Measurements from ENCODE around the gene NAALADL1. TPM values are rescaled to one million over a fixed set of nuclear protein-coding genes. Genes with fewer than 3 reads are reported as not detected.

NAALADL1 gene
- total and polyA plus RNA-seq, 2 of the 4 experiments (the other 2 are of a cell fraction) = 3.8 to 5.8 TPM

- H4K8ac ChIP-seq (ENCODE audit: low read depth in 2 of 2, low read length in 2 of 2) = no peak overlapping the region
- no peak overlapping the region for H2BK20ac ChIP-seq (ENCODE audit: low read depth, low read length)
- H3K18ac ChIP-seq (ENCODE audit: low read depth, low read length) = no peak overlapping the region
- no peak overlapping the region for H2BK15ac ChIP-seq (ENCODE audit: low read depth, low read length)
- no peak overlapping the region for H3K4me2 ChIP-seq (ENCODE audit: low read depth, low read length)
- H2AK9ac ChIP-seq (replicated peaks; ENCODE audit: low read depth, low read length, poor library complexity) = no peak overlapping the region
- H3K14ac ChIP-seq (replicated peaks; ENCODE audit: low read depth, low read length) = no peak overlapping the region
- H3K27me3 ChIP-seq (ENCODE audit: control insufficient read depth, insufficient read depth, low read length) = no peaks in the 10 kb centered on the region
- H2BK120ac ChIP-seq (ENCODE audit: low read depth, low read length) = no peak overlapping the region
- DNase-seq = no peak
- no peak overlapping the region for H2BK5ac ChIP-seq (ENCODE audit: low read depth, low read length, poor library complexity, severe bottlenecking)
- H3K9me3 ChIP-seq (ENCODE audit: control insufficient read depth, insufficient read depth, low read length) = no peaks in the 10 kb centered on the region
- intact Hi-C loops (cut with micrococcal nuclease) (no loop called here), dilution Hi-C loops (cut with HindIII; ENCODE audit: low sequenced_read_pairs, unreplicated experiment) (no loop called here), in situ Hi-C loops (cut with MboI; ENCODE audit: low sequenced_read_pairs) (no loop called here)
- no peak overlapping the region for H4K91ac ChIP-seq (ENCODE audit: insufficient read depth, low read depth, low read length)
- no peak overlapping the region for H3K27ac ChIP-seq (ENCODE audit: insufficient read depth, low read length)
- peaks cover 17 to 37% of the 10 kb centered on the region in 2 experiments for H3K79me1 ChIP-seq (ENCODE audit: low read depth in 1 of 2, low read length in 2 of 2)
- no peak overlapping the region for H3K4ac ChIP-seq (ENCODE audit: low read depth, low read length)
- H2AFZ ChIP-seq (replicated peaks; ENCODE audit: low read length, poor library complexity) = no peak overlapping the region
- ChIA-PET CTCF (interaction anchor here (0.7 kb wide), 1 partner anchor 14 kb away, joined by 8 read pairs; the partner anchor contains the start of gene NAALADL1), POLR2A (ENCODE audit: unreplicated experiment) (no interaction called here)
- no peak overlapping the region for H3K4me3 ChIP-seq (ENCODE audit: insufficient read depth, low read depth, low read length)
- no CpG with 5 or more reads among the region's 5 CpGs for WGBS, 2 experiments (ENCODE audit: extremely low coverage in 2 of 2, insufficient read length in 1 of 2)
- H3K9me1 ChIP-seq (ENCODE audit: insufficient read depth, low read length) = peaks cover 13% of the 10 kb centered on the region; the same call in 1 of the 2 replicates
- H4K20me1 ChIP-seq (ENCODE audit: insufficient read depth, low read length) = peaks cover 5% of the 10 kb centered on the region; the same call in 1 of the 2 replicates
- no TSS peak for BruUV-seq (replicated peaks)
- no peak overlapping the region for H3K23ac ChIP-seq (ENCODE audit: low read depth, low read length)
- no peak overlapping the region for H3K9ac ChIP-seq (ENCODE audit: low read depth, low read length)
- no peak for ATAC-seq (ENCODE audit: low read depth)
- no peak overlapping the region for H2AK5ac ChIP-seq (ENCODE audit: low read depth, low read length)
- peaks cover 13% of the 10 kb centered on the region for H3K36me3 ChIP-seq (ENCODE audit: control insufficient read depth, insufficient read depth, low read length)
- no peak for TF ChIP-seq RAD21 (IDR thresholded peaks at IDR 0.05; ENCODE audit: low read length)
- TF ChIP-seq CEBPB (IDR thresholded peaks at IDR 0.05; ENCODE audit: low read depth, low read length) = no peak
- no peak for TF ChIP-seq FOS (IDR thresholded peaks at IDR 0.05; ENCODE audit: low read depth, low read length)
- no peak for TF ChIP-seq ELK1 (IDR thresholded peaks at IDR 0.05; ENCODE audit: borderline replicate concordance, low read depth, low read length)
- TF ChIP-seq MAZ (IDR thresholded peaks at IDR 0.05; ENCODE audit: borderline replicate concordance, low read depth, low read length) = no peak
- TF ChIP-seq RCOR1 (IDR thresholded peaks at IDR 0.05; ENCODE audit: insufficient replicate concordance, low read length) = no peak
- no peak for TF ChIP-seq POLR2A (IDR thresholded peaks at IDR 0.05; ENCODE audit: low read depth, low read length)
- TF ChIP-seq CHD1 (IDR thresholded peaks at IDR 0.05; ENCODE audit: low read depth, low read length) = no peak
- TF ChIP-seq NFE2L2 (IDR thresholded peaks at IDR 0.05; ENCODE audit: low read depth, low read length) = no peak
- H3K56ac ChIP-seq (ENCODE audit: extremely low read depth, insufficient read depth, low read length) = no peak overlapping the region
- no peaks in the 10 kb centered on the region for H3K4me1 ChIP-seq (ENCODE audit: control insufficient read depth, insufficient read depth, low read length)
- no peak overlapping the region for H4K5ac ChIP-seq (ENCODE audit: low read depth, low read length)
These were observed 13.3 kb downstream of the NAALADL1 start for GRCh38 chr11:65045061-65045460.
